Heart left ventricle (tissue), 16 donors: ENCODE measurements around the gene ITPK1. TPM values are rescaled to one million over a fixed set of nuclear protein-coding genes. Genes with fewer than 3 reads are reported as not detected.

Experiments
- ATAC-seq, 4 donors: fragments of 200-7000 bp; cut with Tn5 transposase; one replicate each; pipeline ENCODE4 v1.9.1; 2020 to 2022; ENCODE audit warnings: moderate library complexity in 4 of 4, mild to moderate bottlenecking in 3 of 4, moderate number of reproducible peaks in 1 of 4
- DNase-seq, 5 donors: peaks; one replicate each; pipeline ENCODE4 v3.0.0-alpha.2; 2020
- H3K27ac ChIP-seq, 12 donors: fragments of 200-600 bp; sonication (generic) in 4 of 12; one replicate each; pipeline versions ENCODE4 v1.5.0 to v1.8.0; 2016 to 2022; ENCODE audit warnings: mild to moderate bottlenecking in 2 of 12
- H3K27me3 ChIP-seq, 9 donors: fragments of 200-600 bp; sonication (generic) in 2 of 9; one replicate each; pipeline versions ENCODE4 v1.5.1 to v1.8.0; 2016 to 2022; ENCODE audit warnings: mild to moderate bottlenecking in 3 of 9
- H3K36me3 ChIP-seq, 9 donors: fragments of 200-600 bp; sonication (generic) in 2 of 9; one replicate each; pipeline versions ENCODE4 v1.5.0 to v1.8.0; 2018 to 2022; ENCODE audit warnings: mild to moderate bottlenecking in 2 of 9
- H3K4me1 ChIP-seq, 12 donors: fragments of 200-600 bp; sonication (generic) in 4 of 12; one replicate each; pipeline versions ENCODE4 v1.5.0 to v1.8.0; 2016 to 2022; ENCODE audit warnings: mild to moderate bottlenecking in 3 of 12
- H3K4me3 ChIP-seq, 12 donors: fragments of 200-600 bp; sonication (generic) in 4 of 12; one replicate each; pipeline versions ENCODE4 v1.5.0 to v1.8.0; 2017 to 2022; ENCODE audit warnings: mild to moderate bottlenecking in 9 of 12, moderate library complexity in 4 of 12
- H3K9me3 ChIP-seq, 12 donors: fragments of 200-600 bp; sonication (generic) in 4 of 12; one replicate each; pipeline versions ENCODE4 v1.5.0 to v1.8.0; 2016 to 2022; ENCODE audit warnings: mild to moderate bottlenecking in 1 of 12
- CTCF ChIP-seq, 12 donors: fragments of 200-600 bp; sonication (generic) in 4 of 12; IDR thresholded peaks; one replicate each; pipeline versions ENCODE4 v1.5.0 to v1.8.0; 2018 to 2022; ENCODE audit warnings: antibody characterized with exemption in 12 of 12, mild to moderate bottlenecking in 5 of 12
- POLR2A ChIP-seq, 2 donors: fragments of 450-650 bp; IDR thresholded peaks; one replicate each; pipeline ENCODE4 v1.6.1; 2017; ENCODE audit warnings: antibody characterized with exemption in 2 of 2, mild to moderate bottlenecking in 2 of 2, moderate library complexity in 2 of 2
- WGBS, 4 donors: extraction: QIAGEN DNeasy Blood & Tissue Kit in 2 of 4; methylation state at CpG; one replicate each; pipeline versions ENCODE4 v1.1.5 to v1.1.7; 2013 to 2018; 5-methylcytosine and 5-hydroxymethylcytosine counted together
- intact Hi-C, 10 donors: fragments of 100-400 bp; cut with DNase I; formaldehyde crosslinking; loops; one replicate each; pipeline versions ENCODE4 v1.11.1 to v1.14.2; 2022
- polyA plus RNA-seq, 2 donors: library from polyadenylated mRNA; stranded (reverse); fragments of 200-250 nt; gene quantifications; one replicate each; pipeline ENCODE4 v1.2.3, GENCODE V29; 2013
- total RNA-seq, 9 donors: library from RNA; depleted of rRNA in 2 of 9; stranded (reverse); fragments of >200 nt in 2 of 9; fragmentation: NEBNext Ultra II Directional in 3 of 9; extraction: Animal tissue kit (Norgen Biotek cat#: 25700) in 3 of 9; gene quantifications; one replicate each; pipeline versions ENCODE4 v1.1.0 to v1.2.4, GENCODE V29; 2016 to 2023
- donor health status: ischemic (EF 13 %, LVEDD 7.1; RV severe dilation, severe dysfunction).
- donor health status: healthy with polysubstance abuse.
- donor health status: DM: no; HTN: yes; CAD: no.
- donor health status: DM: no; HTN: no; CAD: no.
- donor health status: ischemic (EF 25% LVEDD 6.9; RV normal size, moderate dysfunction).
- donor health status: ischemic (EF 25% LVEDD 5.7; RV mildly dilated, moderate dysfunction).
- donor health status: healthy.
- donor health status: DM: yes; HTN: yes; CAD: no.
- donor health status: ischemic (EF 35%, LVEDD 5.7; RV mildly dilated, moderate dysfunction).
- donor health status: nonischemic (EF 11% LVEDD 7.7; RV severe dilation, severe dysfunction).
- donor health status: DM: yes; HTN: yes; CAD: no.
- donor health status: PGD.
- donor health status: ischemic (EF 29% LVEDD 5.4; RV normal size, mild dysfunction).
- donor health status: nonischemic (EF 23%, LVEDD 6.1; RV moderate dilation, normal function).

Gene ITPK1
- total and polyA plus RNA-seq, 11 donors = 44.5 to 158 (median 91.0) TPM

GRCh38 chr14:92959761-92960680, 155.7 kb downstream of the ITPK1 start:
- DNase-seq (peak in 1 of 5 donors; percentile 47), ATAC-seq (peak in 1 of 4 donors; percentile 26)
- H3K27me3 ChIP-seq = no peaks in the 10 kb centered on the region
- peak overlapping the region in 7 of 12 donors; percentile 12 to 79 (median 43) for H3K27ac ChIP-seq
- H3K36me3 ChIP-seq = peaks cover 0 to 58% (median 34%) of the 10 kb centered on the region in 9 donors
- intact Hi-C loops = no loop called here
- H3K9me3 ChIP-seq = no peaks in the 10 kb centered on the region
- peaks cover 0 to 50% (median 25%) of the 10 kb centered on the region in 12 donors for H3K4me1 ChIP-seq
- no peak overlapping the region for H3K4me3 ChIP-seq
- TF ChIP-seq CTCF (IDR thresholded peaks at IDR 0.05) = no peak
- no peak for TF ChIP-seq POLR2A (IDR thresholded peaks at IDR 0.05)
- 76 to 88% (median 80%) methylated on average over 23 to 30 of the region's 30 CpGs for WGBS, 4 donors

GRCh38 chr14:92959189-92959531, 156.6 kb downstream of the ITPK1 start:
- peaks cover 0 to 50% (median 17%) of the 10 kb centered on the region in 12 donors for H3K4me1 ChIP-seq
- peaks cover 0 to 62% (median 34%) of the 10 kb centered on the region in 9 donors for H3K36me3 ChIP-seq
- no peaks in the 10 kb centered on the region for H3K27me3 ChIP-seq
- no peak overlapping the region for H3K4me3 ChIP-seq
- peak overlapping the region in 10 of 12 donors; percentile 17 to 79 (median 44) for H3K27ac ChIP-seq
- intact Hi-C loops = no loop called here
- H3K9me3 ChIP-seq = no peaks in the 10 kb centered on the region
- 38 to 58% (median 48%) methylated on average over 6 to 10 of the region's 10 CpGs for WGBS, 4 donors
- DNase-seq = peak in 3 of 5 donors; percentile 58 to 66 (median 65)
- no peak for TF ChIP-seq POLR2A (IDR thresholded peaks at IDR 0.05)
- no peak for TF ChIP-seq CTCF (IDR thresholded peaks at IDR 0.05)
- ATAC-seq = peak; percentile 36 to 73 (median 62)

GRCh38 chr14:92958373-92959188, 157.1 kb downstream of the ITPK1 start:
- 75 to 82% (median 81%) methylated on average over 17 to 22 of the region's 22 CpGs for WGBS, 4 donors
- H3K9me3 ChIP-seq = no peaks in the 10 kb centered on the region
- ATAC-seq (peak in 2 of 4 donors; percentile 6 to 8), DNase-seq (peak in 1 of 5 donors; percentile 54)
- intact Hi-C loops = no loop called here
- peak overlapping the region in 10 of 12 donors; percentile 17 to 79 (median 44) for H3K27ac ChIP-seq
- no peaks in the 10 kb centered on the region for H3K27me3 ChIP-seq
- peaks cover 0 to 63% (median 34%) of the 10 kb centered on the region in 9 donors for H3K36me3 ChIP-seq
- no peak for TF ChIP-seq CTCF (IDR thresholded peaks at IDR 0.05)
- no peak for TF ChIP-seq POLR2A (IDR thresholded peaks at IDR 0.05)
- peaks cover 0 to 50% (median 13%) of the 10 kb centered on the region in 12 donors for H3K4me1 ChIP-seq
- H3K4me3 ChIP-seq = no peak overlapping the region
